GM19397 (cell line): ENCODE measurements around the gene DBNDD1.
A peak's percentile ranks its signal among the peaks of the same experiment; 100 is the strongest.
"Not testable (repeated sequence)": the region's sequence is repeated elsewhere in the genome, so short reads cannot be mapped to it uniquely, and the experiment has no call there.

Experiments used
- ATAC-seq: cut with Tn5 transposase; IDR thresholded peaks from one replicate; pipeline ENCODE4 v1.9.1; 2021; ENCODE audit warnings: mild to moderate bottlenecking, moderate library complexity; ENCODE audit not compliant: unreplicated experiment

Gene DBNDD1

DNA sequence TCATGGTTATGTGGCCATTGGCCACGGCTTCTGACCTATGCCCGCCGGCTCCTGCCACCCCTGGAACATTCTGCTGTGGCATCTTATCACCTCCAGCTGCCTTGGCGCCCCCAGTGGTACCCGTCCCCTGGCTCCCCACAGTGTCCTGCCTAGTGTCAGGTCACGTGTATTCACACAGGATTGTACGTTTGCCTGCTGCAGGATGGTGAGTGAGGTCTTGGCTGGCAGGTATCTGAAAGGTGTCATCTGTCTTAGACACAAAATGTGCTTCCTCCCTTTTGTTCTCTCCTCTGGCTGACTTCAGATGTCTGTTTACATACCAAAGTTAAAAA lies 24.9 kb downstream of the DBNDD1 start:
- no peak for ATAC-seq

DNA sequence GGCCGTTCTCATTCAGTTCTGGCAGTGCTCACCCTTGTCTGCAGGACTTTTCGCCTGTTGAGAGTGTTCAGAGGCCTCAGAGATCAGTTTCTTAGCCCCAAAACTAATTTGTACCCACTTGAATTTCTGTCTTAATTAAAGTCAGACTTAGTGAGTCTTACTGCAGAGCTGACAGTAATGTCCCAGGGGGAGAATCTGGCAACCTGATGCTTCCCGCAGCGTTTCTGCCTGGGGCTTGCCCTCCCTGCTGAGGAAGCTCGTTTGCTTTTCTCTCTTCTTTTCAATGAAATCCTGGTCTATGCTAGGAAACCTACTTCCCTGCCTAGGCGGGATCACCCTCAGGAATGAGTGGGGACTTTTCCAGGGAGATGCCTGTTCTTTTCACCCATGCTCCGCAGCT lies 25.3 kb downstream of the DBNDD1 start:
- no peak for ATAC-seq

GRCh38 chr16:89993377-89993776 lies 25.9 kb downstream of the DBNDD1 start:
- no peak for ATAC-seq

- no peak for ATAC-seq
These were observed 28.5 kb downstream of the DBNDD1 start for GRCh38 chr16:89990799-89991198.

DNA sequence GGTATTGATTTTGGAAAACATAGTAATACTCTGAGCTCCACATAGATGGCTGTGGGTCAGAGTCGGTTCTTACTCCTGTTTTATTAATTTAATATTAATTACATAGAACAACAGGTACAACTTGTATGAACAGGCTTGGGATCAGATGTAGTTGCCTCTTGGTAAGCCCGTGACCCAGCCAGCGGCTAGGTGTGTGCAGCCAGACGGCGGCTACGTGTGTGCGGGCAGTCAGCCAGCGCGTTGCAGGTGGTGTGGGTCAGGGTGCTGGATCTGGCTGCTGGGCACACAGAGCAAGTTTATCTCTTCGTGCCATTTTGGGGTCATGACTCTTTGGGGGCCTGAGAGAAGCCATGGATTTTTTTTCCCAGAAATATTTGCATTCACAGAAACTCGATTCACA lies 30.3 kb downstream of the DBNDD1 start:
- ATAC-seq: no peak

DNA sequence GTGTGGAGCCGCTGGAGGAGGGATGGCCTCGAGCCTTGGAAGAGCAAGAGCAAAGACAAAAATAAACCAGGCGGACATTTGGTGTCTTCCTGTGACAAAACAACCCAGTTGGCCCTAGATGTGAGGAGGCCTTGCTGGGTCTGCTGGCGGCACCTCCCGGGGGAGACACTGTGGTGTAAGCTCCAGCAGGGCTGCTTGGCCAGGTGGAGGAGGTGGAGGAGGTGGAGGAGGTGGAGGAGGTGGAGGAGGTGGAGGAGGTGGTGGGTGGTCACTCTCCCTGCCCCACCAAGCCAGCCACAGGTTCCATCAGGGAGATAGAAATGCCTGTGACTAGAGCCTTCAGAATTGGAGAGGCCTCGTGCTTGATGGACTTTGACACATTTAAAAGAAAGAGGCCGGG lies 32.1 kb downstream of the DBNDD1 start:
- no peak for ATAC-seq

DNA sequence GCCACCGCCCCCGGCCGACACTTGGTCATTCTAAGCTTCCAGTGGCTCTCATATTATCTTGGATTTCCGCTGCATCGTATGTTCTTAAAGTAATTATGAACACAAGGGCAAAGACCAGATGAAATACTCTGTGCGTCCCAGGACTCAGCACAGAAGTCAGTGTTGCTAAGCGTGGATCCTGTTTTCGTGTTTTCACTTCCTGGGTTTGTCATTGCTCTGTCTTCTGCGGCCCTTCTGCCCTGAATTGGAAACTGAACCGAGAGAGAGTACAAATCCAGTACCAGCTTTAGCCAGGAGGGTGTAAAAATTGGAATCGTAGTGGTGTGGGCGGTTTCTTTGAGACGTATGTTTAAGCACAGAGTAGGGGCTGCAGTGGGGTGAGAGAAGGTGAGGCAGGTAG lies 32.7 kb downstream of the DBNDD1 start:
- ATAC-seq: no peak

DNA sequence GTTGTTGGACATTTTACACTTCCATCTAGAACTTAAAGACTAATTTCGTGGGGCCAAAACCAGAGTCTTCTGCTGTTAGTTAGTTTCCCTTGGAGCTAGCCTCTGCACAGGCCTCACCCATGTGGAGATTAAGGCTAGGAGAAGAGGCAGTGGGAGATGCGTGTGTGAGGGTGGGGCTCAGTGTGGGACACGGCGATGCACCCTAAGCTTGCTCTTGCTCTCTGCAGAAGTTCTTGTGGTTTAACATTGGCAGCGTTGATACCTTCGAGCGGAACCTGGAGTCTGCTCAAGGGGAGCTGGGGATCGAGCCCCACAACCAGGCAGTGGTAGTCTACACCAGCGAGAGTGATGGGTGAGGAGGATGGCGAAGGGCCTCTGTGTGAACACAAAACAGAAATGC lies 34.0 kb downstream of the DBNDD1 start:
- ATAC-seq: no peak

DNA sequence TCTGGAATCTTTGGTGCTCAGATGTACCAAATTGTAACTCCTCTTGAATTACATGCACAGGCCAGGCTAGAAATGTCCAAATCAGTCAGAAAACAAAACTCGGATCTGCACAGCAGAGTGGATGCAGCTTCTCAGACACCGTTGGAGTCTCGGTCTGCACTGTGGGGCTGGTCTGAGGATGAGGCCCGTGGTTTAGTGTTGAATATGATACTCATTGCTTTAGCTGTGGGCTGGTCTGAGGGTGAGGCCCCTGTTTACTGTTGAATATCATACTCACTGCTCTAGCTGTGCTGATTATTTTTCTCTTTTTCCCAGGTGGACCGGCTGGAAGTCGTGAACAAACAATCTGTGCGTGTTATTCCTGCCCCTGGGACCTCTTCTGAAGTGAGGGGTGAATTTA lies 35.0 kb downstream of the DBNDD1 start:
- ATAC-seq: no peak

DNA sequence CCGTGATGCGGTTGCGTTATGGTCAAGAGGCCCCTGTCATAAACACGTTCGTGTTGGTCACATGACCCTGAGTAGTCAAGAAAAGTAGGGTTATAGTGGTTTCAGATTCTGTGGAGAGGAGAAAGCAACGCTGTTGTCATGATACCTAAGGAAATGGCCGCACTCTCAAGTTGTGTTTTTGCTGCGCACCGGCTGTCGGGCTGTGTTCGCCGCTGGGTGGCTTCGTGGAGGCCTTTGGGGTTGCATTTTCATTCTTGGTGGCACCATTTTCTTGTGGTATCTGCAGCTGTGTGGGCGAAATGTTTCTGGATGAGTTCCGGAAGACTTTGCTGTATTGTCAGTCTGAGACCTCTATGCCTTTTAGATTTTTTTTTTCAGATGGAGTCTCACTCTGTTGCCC lies 35.7 kb downstream of the DBNDD1 start:
- no peak for ATAC-seq

GRCh38 chr16:89982318-89982717 lies 36.9 kb downstream of the DBNDD1 start:
- no peak for ATAC-seq

DNA sequence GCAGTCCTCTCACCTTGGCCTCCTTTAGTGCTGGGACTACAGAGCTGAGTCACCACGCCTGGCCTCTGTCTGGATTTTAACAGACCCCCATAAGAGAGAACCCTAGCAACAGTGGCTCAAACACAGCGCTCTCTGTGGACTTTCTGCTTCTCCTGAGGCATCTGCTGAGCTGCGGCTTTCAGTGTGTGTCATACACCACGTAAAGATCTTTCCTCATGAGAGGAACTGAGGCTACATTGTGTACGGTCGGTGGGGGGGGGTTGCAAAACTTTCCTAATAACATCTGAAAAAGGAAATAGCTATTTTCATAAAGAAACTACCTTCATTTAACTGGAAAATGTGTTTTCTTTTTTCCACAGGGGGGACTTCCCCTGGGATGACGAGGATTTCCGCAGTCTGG lies 37.8 kb downstream of the DBNDD1 start:
- ATAC-seq: no peak

GRCh38 chr16:89974870-89975269 lies 44.4 kb downstream of the DBNDD1 start:
- ATAC-seq: no peak

DNA sequence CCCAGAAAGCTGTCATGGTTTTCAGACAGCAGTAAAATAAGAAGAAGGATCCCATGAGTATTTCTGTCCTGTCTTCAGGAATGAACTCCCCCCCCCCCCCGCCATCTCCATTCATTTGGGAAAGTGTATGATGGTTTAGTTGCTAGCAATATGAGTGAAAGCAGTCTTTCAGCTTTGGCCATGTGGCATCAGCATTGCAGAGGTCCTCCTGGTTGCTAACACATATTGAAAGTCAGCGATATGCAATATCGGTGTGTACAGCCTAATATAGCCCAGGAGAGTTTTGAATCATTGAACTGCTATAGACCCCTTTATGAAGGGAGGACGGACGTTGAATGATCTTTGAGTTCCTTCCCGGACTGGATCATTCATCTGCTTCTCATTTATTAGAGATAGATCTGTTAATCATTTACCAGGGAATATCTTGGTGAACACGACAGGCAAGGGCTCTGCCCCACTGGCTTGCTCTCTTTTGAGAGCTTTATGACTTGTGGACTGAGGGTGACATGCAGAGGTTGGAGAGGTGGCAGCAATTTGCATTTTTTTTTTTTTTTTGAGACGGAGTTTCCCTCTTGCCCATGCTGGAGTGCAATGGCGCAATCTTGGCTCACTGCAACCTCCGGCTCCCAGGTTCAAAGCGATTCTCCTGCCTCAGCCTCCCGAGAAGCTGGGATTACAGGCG lies 45.5 kb downstream of the DBNDD1 start:
- ATAC-seq: no peak

GRCh38 chr16:89973235-89973634 lies 46.0 kb downstream of the DBNDD1 start:
- ATAC-seq: no peak

DNA sequence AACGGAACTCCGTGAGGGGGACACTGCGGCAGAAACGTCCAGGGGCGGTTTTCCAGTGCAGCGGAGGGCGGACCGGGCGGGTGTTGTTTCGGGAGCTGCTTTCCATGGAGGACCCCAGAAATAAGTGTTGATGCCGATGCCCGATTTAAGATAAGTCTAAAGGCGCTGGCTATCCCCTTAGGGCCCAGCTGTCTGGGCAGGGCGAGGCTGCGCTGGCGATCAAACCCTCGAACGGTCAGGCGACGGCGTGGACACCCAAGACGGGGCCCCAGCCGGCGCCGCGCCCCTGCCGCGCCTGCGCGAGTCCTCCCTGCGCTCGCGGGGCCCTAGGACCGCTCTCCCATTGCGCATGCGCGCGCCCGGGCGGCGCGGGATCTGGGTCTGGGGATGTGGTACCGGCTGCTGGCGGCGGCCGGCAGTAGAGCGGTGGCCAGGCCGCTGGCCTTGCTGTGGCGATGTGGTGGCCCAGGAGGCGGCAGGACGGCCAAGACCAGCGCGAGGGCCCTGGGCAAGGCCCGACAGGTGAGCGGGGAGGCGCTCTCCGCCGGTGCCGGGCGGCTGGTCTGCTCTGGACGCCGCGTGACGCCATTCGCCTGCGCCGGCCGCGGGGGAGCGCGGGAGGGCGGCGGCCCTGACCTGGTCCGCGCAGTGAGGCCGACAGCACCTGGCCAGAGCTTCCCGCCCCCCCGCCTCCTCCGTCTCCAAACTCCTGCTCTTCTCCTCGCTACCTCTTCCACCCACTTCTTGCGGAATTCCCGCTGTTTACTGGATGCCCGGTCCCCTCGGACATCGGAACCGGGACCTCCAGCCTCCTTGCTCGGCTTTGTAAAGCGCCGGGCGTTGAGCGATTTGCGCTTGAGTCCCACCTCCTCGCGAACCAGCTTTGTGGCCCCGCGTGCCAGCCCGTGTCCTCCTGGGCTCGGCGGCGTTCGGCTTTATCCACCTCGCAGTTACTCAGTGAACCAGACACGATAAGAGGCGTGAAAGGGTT lies 46.7 kb downstream of the DBNDD1 start:
- peak; percentile 89 for ATAC-seq

- ATAC-seq: peak; percentile 2
These were observed 47.6 kb downstream of the DBNDD1 start for GRCh38 chr16:89971495-89972243.

GRCh38 chr16:89969741-89970410 lies 49.4 kb downstream of the DBNDD1 start:
- ATAC-seq: no peak

GRCh38 chr16:89968074-89968473 lies 51.2 kb downstream of the DBNDD1 start:
- ATAC-seq: not testable (repeated sequence)

- not testable (repeated sequence) for ATAC-seq
These were observed 51.8 kb downstream of the DBNDD1 start for GRCh38 chr16:89967436-89967835.

DNA sequence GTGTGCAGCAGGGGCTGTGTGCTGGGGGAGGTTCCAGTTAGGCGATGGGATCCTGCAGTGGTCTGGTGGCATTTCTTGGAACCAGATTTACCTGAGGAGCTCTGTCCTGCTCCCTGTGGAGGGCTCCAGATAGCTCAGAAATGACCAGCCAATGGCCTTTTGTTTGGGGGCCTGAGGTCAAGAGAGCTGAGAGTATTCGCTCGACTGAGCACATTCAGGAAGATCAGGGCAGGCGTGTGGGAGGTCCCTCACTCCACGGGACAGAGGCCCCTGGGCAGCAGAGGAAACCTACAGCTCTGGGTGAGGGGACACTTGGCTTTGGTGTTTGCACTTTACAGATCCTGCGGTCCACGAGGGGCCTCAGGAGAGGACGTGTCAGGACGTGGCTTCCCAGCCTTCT lies 52.5 kb downstream of the DBNDD1 start:
- ATAC-seq: no peak
